ENCODE data around the gene FBRS. TPM values are rescaled to one million over a fixed set of nuclear protein-coding genes. Genes with fewer than 3 reads are reported as not detected.
"Not testable (repeated sequence)": the region's sequence is repeated elsewhere in the genome, so short reads cannot be mapped to it uniquely, and the experiment has no call there.

FBRS gene
- total RNA-seq, 1 donor from 2014 or later, result 65.0 TPM

DNA sequence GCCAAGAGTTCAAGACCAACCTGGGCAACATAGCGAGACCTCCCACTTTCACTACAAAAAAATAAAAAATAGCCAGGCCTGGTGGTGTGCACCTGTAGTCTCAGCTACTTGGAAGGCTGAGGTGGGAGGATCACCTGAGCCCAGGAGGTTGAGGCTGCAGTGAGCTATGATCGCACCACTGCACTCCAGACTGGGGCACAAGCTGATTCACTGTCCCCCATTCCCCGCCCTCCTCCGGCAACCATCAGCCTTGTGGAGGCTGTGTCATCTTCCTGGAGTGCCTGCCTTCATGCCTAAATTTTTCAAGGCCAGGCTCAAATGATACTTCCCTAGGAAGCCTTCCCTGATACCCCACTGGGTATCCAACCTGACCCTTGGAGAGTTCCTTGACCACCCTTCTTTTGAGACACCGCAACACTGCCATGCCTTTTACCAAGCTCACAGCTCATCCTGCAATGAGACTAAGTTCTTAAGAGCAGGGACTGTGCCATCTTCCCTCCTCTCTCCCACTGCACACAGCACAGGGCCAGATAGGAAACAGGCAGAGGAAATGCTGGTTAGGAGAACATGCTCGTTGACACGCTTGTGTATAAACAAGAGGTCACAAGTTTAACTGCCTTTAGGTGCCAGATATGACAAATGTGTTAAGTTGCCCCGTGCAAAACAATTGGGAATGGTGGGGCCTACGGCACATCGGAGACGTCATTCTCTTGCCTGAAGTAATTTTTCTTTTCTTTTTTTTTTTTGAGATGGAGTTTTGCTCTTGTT, 36.9 kb downstream of the FBRS start:
- Histone ChIP-seq H3K4me1 (peaks cover 25% of the 10 kb centered on the region), H3K27me3 (no peaks in the 10 kb centered on the region), H3K36me3 (peaks cover 5% of the 10 kb centered on the region), H3K27ac (no peak overlapping the region), H3K9me3 (no peaks in the 10 kb centered on the region), H3K4me3 (no peak overlapping the region)
- intact Hi-C loops (cut with DNase I), result loop anchor here (10.0 kb wide), 1 partner anchor 60 kb away; no protein-coding TSS in a partner anchor
- TF ChIP-seq, protein P1, sequence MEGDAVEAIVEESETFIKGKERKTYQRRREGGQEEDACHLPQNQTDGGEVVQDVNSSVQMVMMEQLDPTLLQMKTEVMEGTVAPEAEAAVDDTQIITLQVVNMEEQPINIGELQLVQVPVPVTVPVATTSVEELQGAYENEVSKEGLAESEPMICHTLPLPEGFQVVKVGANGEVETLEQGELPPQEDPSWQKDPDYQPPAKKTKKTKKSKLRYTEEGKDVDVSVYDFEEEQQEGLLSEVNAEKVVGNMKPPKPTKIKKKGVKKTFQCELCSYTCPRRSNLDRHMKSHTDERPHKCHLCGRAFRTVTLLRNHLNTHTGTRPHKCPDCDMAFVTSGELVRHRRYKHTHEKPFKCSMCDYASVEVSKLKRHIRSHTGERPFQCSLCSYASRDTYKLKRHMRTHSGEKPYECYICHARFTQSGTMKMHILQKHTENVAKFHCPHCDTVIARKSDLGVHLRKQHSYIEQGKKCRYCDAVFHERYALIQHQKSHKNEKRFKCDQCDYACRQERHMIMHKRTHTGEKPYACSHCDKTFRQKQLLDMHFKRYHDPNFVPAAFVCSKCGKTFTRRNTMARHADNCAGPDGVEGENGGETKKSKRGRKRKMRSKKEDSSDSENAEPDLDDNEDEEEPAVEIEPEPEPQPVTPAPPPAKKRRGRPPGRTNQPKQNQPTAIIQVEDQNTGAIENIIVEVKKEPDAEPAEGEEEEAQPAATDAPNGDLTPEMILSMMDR (IDR thresholded peaks at IDR 0.05), result no peak
- DNase-seq (no peak), ATAC-seq (no peak)

DNA sequence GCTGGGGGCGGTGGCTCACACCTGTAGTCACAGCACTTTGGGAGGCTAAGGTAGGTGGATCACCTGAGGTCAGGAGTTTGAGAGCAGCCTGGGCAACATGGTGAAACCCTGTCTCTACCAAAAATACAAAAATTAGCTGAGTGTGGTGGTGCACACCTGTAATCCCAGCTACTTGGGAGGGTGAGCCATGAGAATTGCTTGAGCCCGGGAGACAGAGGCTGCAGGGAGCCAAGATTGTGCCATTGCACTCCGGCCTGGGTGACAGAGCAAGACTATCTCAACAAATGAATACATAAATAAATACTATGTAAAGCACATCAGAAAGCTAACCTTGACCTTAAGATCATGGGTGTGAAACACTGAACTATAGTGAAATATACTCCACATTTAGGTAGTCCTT, 38.4 kb downstream of the FBRS start:
- not testable (repeated sequence) for ATAC-seq, DNase-seq
- intact Hi-C loops (cut with DNase I), result loop anchor here (10.0 kb wide), 1 partner anchor 58 kb away; no protein-coding TSS in a partner anchor

DNA sequence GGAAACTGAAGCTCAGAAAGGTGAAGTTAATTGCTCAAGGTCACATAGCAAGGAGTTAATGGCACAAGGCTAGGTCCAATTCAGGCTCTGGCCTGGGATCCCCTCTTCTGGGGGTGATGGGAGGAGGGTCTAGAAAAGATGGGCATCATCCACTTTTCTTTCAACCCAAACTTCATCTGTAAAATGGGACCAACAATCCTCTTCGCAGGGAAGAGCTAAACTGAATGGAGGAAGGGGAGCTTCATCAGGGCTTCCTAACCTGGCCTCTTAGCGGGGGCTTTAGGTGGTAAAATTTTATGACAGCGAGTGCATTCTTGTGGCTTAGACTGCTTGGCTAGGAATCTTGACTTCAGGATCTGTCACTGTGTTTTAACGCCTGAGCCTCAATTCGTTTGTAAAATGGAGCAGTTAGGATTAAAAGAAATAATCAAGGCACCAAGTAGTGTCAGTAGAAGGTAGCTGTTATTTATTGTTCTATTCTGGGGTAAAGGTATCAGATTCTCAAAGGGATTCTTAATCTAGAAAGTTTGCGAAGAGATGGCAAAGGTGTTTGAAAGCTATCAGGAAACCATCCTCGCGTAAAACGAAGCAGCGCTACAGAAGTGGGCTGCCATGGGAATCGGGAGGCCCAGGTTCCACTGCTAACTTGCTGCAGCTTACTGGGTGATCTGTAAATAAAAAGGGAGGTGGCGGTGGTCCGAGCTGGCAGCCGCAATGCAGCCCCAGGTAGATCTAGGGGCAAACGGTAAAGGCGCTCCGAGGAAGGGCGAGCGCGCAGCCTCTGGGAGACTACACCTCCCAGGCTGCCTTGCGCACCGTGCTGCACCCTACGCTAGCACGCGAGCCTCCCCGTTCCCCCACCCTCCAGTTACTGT, 39.3 kb downstream of the FBRS start:
- peaks cover 27% of the 10 kb centered on the region for H3K36me3 ChIP-seq
- DNase-seq (no peak), ATAC-seq (peak; percentile 94)
- H3K4me1 ChIP-seq, result peaks cover 30% of the 10 kb centered on the region
- H3K9me3 ChIP-seq, result no peaks in the 10 kb centered on the region
- H3K27me3 ChIP-seq, result no peaks in the 10 kb centered on the region
- TF ChIP-seq, protein P1 (IDR thresholded peaks at IDR 0.05), result no peak
- intact Hi-C loops (cut with DNase I), result loop anchor here (10.0 kb wide), 1 partner anchor 57 kb away; no protein-coding TSS in a partner anchor
- peak overlapping the region; percentile 98 for H3K4me3 ChIP-seq
- H3K27ac ChIP-seq, result peak overlapping the region; percentile 100

More for the DNA sequence above, 38.4 kb downstream of the FBRS start:
- Histone ChIP-seq H3K4me1 (peaks cover 30% of the 10 kb centered on the region), H3K36me3 (peaks cover 20% of the 10 kb centered on the region)
- not testable (repeated sequence) for H3K27me3 ChIP-seq, H3K9me3 ChIP-seq, H3K4me3 ChIP-seq, H3K27ac ChIP-seq

- Histone ChIP-seq H3K27ac (peak overlapping the region; percentile 100), H3K36me3 (peaks cover 34% of the 10 kb centered on the region), H3K9me3 (no peaks in the 10 kb centered on the region), H3K4me3 (peak overlapping the region; percentile 98), H3K4me1 (peaks cover 30% of the 10 kb centered on the region), H3K27me3 (no peaks in the 10 kb centered on the region)
- ATAC-seq (peak; percentile 90), DNase-seq (peak; percentile 100)
- intact Hi-C loops (cut with DNase I), result loop anchor here (10.0 kb wide), 1 partner anchor 57 kb away; no protein-coding TSS in a partner anchor
- TF ChIP-seq, protein P1 (IDR thresholded peaks at IDR 0.05), result no peak
These were observed 40.0 kb downstream of the FBRS start for GRCh38 chr16:30698139-30698815.

- TF ChIP-seq, protein P1 (IDR thresholded peaks at IDR 0.05), result no peak
- intact Hi-C loops (cut with DNase I), result loop anchor here (10.0 kb wide), 1 partner anchor 56 kb away; no protein-coding TSS in a partner anchor
- peak; percentile 93 for DNase-seq
These were observed 40.8 kb downstream of the FBRS start, which contains the start of gene SRCAP for GRCh38 chr16:30698816-30699614. Gene SRCAP, plus strand, starts transcription at chr16:30699171. Its CDS starts 1,654 bp downstream, at chr16:30700825.

More at GRCh38 chr16:30698816-30699614, 40.8 kb downstream of the FBRS start, which contains the start of gene SRCAP:
- Histone ChIP-seq H3K4me3 (peak within 1 kb of the TSS; percentile 98), H3K36me3 (peaks cover 42% of the 10 kb centered on the region), H3K27ac (peak within 1 kb of the TSS; percentile 100), H3K27me3 (no peaks in the 10 kb centered on the region), H3K9me3 (no peaks in the 10 kb centered on the region), H3K4me1 (peaks cover 25% of the 10 kb centered on the region)
- peak; percentile 84 for ATAC-seq

Data from upper lobe of right lung (tissue), 1 donor.